ENCODE results near the gene CRACR2A.
A peak's percentile ranks its signal among the peaks of the same experiment; 100 is the strongest.

The CRACR2A gene

DNA sequence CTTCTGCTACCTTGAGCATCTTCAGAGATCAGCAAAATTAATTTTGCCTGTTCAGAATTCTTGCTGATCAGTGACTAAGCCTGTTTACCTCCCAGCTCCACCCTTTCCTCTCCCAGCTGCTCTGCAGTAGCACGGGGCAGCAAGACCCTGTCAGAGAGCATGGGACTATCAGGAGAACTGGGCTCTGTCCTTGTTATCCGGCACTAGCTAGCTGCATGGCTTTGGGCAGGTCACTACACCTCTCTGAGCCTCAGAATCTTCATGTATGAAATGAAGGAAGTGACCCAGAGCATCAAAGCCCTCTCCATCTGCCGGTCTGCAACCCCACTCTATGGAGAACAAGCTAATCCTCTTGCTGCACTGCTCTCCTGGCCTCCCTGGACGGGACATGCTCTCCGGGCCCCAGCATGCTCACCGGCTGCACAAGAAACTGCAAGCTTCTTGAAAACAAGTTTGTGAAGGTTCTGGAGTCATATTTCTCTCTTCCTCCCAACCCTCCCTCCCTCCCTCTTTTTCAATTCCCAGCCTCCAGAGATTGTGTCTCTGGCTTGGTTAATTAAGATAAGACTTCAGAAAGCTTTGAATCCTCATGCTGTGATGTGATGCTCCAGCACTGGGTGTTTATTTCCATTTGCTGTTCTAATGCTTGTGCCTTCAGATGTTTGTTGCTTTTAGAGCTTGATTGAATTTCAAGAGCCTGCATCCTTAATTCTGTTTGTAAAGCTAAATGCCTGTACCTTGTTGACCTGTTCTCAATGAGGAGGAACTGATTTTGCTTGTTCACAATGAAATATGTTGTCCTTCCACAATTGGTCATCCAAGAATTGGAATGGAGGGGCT is 101.1 kb downstream of the CRACR2A start:
- no peak for DNase-seq (ENCODE audit: low spot score)

DNA sequence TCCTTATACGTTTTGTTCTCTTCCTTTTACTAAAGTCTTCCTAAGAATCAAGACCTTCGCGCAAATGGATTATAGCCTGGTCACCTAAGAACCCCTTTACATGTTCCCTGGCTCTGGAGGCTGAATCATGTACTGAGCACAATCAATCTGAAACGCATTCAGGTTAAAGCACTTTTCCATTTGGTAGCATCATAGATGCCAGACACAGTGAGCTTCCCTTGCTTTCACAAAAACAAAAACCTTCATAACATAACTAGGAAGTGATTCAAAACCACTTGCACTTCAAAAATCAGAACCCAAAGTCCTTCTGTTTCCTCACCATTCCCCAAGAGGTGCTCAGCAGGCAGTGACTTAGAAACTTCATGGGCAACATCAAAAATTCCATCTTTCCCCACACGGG is 105.4 kb downstream of the CRACR2A start:
- no peak for DNase-seq (ENCODE audit: low spot score)

GRCh38 chr12:3646561-3647241 is 106.2 kb downstream of the CRACR2A start:
- no peak for DNase-seq (ENCODE audit: low spot score)

DNA sequence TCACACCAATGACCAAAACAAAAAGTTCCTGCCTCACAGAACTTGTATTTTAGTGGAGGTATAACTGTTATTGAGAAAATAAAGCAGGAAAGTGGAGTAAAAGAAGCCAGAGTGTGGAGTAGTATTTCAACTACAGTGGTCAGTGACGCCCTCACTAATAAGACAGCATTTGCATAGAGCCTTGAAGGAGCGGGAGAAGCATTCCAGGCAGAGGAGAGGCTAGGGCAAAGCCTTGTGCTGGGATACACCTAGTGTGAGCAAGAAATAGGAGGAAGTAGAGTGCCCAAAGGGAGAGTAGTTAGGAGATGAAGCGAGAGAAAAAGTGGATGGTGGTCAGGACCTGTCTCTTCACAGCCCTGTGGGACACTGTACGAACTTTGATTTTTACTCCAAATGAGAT is 107.8 kb downstream of the CRACR2A start:
- DNase-seq (ENCODE audit: low spot score), result no peak

- no peak for DNase-seq (ENCODE audit: low spot score)
These were observed 108.8 kb downstream of the CRACR2A start for GRCh38 chr12:3644104-3644503.

GRCh38 chr12:3641428-3642018 is 111.4 kb downstream of the CRACR2A start:
- DNase-seq (ENCODE audit: low spot score), result peak; percentile 85

DNA sequence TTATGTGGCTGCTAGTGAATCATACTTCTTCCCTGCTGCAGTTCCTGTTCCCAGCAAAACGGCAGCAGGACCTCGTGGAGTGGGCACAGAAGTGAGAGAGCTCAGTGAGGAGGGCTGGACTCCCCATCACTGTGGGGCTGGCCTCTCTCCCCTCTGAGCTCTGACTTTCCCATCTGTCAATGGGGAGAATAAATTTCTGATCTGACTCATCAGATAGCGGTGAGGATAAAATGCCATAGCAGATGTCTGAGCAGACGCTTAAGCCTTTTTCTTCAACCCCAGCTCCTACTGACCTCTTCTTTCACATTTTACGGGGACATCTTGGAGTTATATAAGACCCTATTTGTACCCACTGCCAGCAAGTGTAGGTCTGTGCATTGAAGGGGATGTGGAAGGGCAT is 116.6 kb downstream of the CRACR2A start:
- DNase-seq (ENCODE audit: low spot score), result no peak

DNA sequence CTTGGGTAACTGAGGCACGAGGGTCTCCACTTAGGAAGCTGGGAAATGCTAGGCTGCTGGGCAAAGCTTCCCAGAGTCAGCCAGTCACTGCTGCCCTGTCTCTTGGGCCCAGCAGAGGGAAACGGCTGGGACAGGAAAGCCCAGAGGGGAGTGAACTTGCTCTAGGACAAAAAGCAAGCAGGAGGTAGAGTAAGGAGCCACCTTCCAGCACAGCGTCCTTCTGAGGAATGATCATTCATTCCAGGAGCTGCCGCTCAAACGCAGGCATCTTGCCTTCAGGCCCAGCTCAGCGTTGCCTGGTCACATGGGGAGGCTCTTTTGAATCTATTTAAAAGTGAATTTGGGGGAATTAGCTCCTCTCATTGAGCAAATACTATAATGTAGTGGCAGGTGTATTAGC is 118.6 kb downstream of the CRACR2A start:
- no peak for DNase-seq (ENCODE audit: low spot score)

GRCh38 chr12:3633396-3633795 is 119.5 kb downstream of the CRACR2A start:
- DNase-seq (ENCODE audit: low spot score), result no peak

DNA sequence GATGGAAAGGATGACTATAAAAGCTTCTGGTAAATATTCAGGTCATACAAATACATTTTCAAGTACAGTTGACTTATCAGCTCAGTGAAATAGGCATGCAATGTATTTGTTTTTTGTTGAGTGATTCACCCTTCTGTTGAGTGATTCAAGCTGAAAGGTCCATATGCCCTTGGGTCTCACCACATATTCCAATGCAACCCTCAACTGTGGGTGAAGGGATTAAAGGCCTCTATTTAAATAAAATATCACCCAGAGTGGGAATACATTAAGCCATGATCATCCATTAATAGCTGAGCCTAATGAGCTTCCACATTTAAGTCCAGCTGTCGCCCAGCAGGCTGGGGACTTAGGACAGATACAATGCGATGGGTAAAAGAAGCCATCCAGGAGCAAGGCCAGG is 120.2 kb downstream of the CRACR2A start:
- DNase-seq (ENCODE audit: low spot score), result no peak

- no peak for DNase-seq (ENCODE audit: low spot score)
These were observed 120.7 kb downstream of the CRACR2A start for GRCh38 chr12:3632256-3632655.

DNA sequence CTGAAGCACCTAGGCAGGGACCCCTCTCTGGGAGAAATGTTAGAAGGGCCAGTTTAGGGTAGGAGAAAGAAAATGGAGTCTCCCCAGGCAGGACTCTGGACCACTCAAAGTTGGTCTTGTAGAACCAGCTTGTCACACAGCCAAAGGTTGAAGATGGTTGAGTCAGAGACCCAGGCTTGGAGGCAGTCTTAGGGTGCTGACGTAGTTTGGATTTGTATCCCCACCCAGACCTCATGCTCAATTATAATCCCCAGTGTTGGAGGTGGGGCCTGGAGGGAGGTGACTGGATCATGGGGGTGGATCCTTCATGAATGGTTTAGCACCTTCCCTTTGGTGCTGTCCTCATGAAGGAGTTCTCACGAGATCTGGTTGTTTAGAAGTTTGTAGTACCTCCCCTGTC is 121.2 kb downstream of the CRACR2A start:
- DNase-seq (ENCODE audit: low spot score), result no peak

DNA sequence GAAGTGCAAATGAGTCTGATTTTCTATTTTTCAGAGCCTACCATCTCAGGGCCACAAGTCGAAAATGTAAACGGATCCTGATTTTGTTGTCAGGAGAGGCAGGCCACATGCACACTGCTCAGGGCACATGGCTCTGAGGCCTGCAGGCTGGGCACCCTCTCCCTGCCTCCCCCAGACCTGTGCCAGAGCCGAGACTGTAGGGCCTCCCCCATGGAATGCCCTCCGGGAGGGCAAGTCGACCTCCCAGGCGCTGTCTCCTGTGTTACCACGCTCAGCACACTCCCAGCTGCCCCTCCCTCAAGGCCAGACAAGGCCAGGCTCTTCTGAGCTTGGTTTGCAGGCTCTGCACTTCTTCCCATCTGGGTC is 121.7 kb downstream of the CRACR2A start:
- DNase-seq (ENCODE audit: low spot score), result no peak

- no peak for DNase-seq (ENCODE audit: low spot score)
These were observed 122.2 kb downstream of the CRACR2A start for GRCh38 chr12:3630621-3631271.

DNA sequence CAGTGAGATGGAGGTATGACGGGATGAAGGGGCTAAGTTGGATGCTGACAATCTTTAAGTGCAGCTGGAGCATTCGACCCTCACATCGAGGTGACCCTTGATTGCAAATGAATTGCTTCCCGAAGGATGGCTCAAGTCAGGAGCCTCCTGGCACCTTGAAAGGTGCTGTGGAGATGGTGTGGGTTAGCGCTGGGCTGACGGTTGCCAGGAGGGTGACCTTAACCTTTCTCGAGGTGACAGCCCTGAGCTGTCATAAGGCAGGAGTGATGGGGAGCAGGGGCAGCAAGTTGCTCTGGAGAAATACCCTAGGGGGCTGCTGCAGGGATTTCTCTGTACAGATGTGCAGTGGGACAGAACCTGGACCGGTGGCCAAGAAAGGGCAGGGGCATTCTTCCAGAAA is 122.8 kb downstream of the CRACR2A start:
- no peak for DNase-seq (ENCODE audit: low spot score)

DNA sequence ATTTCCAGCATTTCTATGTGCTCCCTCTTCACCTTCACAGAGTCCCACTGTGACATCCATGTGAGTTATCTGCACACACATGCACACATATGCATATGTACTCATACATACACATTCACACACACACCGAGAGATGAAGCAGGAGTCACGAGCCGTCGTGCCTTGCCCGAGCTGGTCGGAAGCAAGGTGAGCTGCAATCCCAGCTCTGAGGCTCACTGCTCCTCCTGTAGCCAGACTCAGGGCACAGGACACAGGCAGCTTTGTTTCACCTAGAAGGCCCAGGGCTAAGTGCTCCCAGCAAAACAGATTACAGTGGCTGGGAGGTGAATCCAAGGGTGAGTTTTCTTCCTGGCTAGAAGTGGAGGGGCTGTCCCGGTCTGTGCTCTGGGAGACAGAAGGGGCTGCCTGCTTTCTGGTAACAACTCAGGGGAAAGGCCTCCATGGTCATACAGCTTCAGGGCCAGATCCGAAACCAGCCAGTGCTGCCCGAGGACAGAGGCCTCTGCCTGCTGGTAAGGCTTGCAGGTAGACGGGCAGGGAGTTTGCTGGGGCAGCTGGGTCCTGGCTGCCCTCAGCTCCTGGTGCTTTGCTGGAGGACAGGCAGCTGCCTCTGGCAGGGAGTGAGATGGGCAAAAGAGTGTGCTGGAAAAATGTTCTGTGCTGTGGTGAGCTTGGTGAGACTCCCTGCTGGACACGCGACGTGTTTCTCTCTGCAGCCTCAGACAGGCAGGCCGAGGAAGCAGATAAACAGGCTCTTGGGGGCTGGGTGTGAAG is 123.7 kb downstream of the CRACR2A start:
- DNase-seq (ENCODE audit: low spot score), result no peak

- no peak for DNase-seq (ENCODE audit: low spot score)
These were observed 124.3 kb downstream of the CRACR2A start for GRCh38 chr12:3628629-3629028.

GRCh38 chr12:3627336-3627735 is 125.6 kb downstream of the CRACR2A start:
- DNase-seq (ENCODE audit: low spot score), result no peak

DNA sequence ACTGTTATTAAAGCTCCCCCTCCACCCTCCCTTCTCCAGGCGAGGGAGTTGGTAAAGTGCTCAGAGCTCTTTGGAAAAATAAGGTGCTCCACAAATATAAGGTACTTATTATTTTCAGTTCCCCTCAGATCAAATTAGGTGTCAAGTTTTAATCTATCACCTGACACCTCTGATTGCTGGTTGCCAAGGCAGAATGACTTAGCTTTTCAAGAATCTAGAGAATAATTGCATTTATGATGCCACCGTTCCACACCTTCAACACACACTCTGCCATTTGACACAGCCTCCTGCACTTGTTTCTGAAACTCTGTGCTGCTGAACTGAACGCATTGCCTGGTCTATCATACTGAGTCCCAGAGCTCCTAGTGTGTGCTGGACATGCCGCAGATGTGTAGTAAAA is 128.6 kb downstream of the CRACR2A start:
- no peak for DNase-seq (ENCODE audit: low spot score)

DNA sequence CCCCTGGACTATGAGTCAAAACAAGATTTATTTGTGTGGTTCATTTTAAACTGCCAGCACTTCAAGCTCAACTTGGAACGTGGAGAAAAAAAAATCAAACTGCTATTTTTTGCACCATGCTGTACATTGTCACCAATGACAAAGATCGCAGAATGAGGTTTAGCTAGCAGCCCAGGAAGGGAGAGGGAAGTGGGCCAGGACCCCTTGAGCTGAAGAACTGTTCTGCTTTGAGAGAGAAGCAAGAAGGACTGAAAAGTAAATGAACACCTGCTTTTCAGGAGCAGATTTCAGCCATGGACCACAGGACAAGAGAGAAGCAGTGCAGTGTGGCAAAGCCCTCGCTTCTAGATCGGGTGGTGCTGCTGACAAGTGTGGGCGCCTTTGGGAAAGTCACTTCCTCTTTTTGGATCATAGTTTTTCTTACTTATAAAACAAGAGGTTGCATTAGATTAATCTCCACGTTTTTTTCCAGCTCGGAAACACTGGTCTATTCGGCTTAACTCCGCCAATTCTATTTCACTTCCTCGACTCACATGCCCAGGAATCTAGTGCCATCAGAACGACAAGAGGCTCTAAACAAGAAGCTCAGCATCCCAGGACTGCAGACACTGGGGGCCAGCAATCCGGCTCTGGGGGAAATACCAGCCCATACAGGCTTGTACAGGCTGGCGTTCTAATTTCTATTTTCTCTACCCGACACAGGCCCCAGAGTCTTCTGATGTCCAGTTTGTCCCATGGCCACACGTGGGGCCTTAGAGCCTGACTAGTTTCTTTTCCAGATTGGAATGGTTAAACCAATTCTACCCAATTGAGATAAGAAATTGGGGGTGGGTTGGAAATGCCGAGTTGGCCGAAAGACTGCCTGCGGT is 129.9 kb downstream of the CRACR2A start:
- no peak for DNase-seq (ENCODE audit: low spot score)
